Lower leg skin (tissue), 4 donors: ENCODE results near the gene BICC1. TPM values are rescaled to one million over a fixed set of nuclear protein-coding genes. Genes with fewer than 3 reads are reported as not detected.

Experiments
- DNase-seq, 2 donors: peaks; one replicate each; pipeline ENCODE4 v3.0.0-alpha.2; 2019; ENCODE audit warnings: low spot score in 2 of 2
- H3K4me3 ChIP-seq: fragments of 200-600 bp; sonication (generic); 2 replicates; pipeline ENCODE4 v1.5.1; 2017; ENCODE audit warnings: mild to moderate bottlenecking, low read depth; ENCODE audit not compliant: poor library complexity, severe bottlenecking
- CTCF ChIP-seq, 3 donors: fragments of 450-650 bp; IDR thresholded peaks; one replicate each; pipeline ENCODE4 v1.5.1; 2016; ENCODE audit warnings: antibody characterized with exemption in 3 of 3, mild to moderate bottlenecking in 3 of 3, moderate library complexity in 2 of 3
- POLR2A ChIP-seq, 2 donors: fragments of 450-650 bp; IDR thresholded peaks; one replicate each; pipeline ENCODE4 v1.6.1; 2016 to 2017; ENCODE audit warnings: antibody characterized with exemption in 2 of 2, mild to moderate bottlenecking in 1 of 2, moderate library complexity in 1 of 2
- WGBS, 2 donors: methylation state at CpG; one replicate each; pipeline ENCODE4 v1.1.5; 2018; 5-methylcytosine and 5-hydroxymethylcytosine counted together
- intact Hi-C: fragments of 100-400 bp; cut with DNase I; formaldehyde crosslinking; loops from one replicate; pipeline ENCODE4 v1.15.0; 2023; ENCODE audit warnings: low total_unique reads
- total RNA-seq, 4 donors: library from RNA; depleted of rRNA; stranded (reverse); fragments of >200 nt; gene quantifications; one replicate each; pipeline ENCODE4 v1.1.0, GENCODE V29; 2016

BICC1 gene
- total RNA-seq: 10 to 100 TPM in 1 of 4 donors, 1 to 10 TPM in 3; 5.0 to 11.5 (median 7.1) TPM

DNA sequence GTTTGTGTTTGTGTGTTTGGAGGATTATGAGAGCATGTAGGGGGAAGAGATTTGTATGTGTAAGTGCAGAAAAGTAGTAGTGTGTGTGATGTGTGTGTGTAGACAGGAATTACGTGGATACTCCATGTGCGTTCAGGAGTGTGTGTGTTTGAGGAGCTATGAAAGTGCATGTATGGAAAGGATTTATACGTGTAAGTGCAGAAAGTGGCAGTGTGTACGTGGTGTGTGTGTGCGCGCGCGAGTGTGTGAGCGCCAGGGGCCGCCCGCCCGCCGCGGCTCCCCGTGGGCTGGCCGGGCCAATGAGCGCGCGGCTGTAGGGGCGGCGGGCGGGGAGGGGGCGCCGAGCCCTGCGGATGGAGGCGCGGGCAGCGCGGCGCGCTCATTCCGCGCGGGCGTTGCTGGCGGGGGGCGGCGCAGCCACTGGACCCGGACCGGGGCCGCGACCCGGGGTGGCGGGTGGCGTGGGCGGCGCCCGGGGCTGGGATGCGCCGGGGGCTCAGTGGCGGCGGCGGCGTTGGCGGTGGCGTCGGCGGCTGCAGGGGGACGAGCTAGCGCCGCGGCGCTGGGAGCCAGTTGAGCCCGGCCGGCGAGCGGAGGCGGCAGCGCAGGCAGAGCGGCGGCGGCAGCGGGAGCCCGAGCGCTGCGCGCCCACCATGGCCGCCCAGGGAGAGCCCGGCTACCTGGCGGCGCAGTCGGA, at the start of gene BICC1:
Gene BICC1, plus strand, starts transcription at position 382 of the 697 bp plus-strand sequence. Its CDS starts 272 bp downstream, at position 654.
- peak within 1 kb of the TSS; percentile 37 for H3K4me3 ChIP-seq
- 0 to 1% methylated on average over 26 to 61 of the region's 82 CpGs for WGBS, 2 donors
- DNase-seq: peak; percentile 14 to 85
- TF ChIP-seq POLR2A (IDR thresholded peaks at IDR 0.05) (no peak), CTCF (IDR thresholded peaks at IDR 0.05) (no peak)
- intact Hi-C loops: no loop called here

DNA sequence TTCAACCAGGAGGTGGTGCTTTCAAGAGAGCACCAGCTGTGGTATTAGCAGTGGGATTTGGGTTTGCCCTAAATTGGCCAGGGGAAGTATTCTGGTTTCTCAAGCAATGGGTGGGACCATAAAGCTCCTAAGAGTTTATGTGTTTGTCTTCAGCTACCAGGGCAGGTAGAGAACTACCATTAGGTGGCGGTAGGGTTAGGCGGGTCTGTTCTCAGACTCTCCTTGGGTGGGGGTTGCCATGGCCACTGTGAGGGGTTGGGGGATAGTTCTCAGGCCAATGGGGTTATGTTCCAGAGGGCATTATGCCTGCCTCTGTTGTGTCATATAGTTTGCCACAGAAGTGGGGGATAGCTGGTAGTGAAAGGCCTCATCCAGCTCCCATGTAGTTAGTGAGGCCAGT, 47.7 kb upstream of the BICC1 start:
- intact Hi-C loops: no loop called here
- no peak overlapping the region for H3K4me3 ChIP-seq
- 93 to 100% methylated on average over 2 of the region's 2 CpGs for WGBS, 2 donors
- TF ChIP-seq CTCF (IDR thresholded peaks at IDR 0.05) (no peak), POLR2A (IDR thresholded peaks at IDR 0.05) (no peak)
- no peak for DNase-seq

GRCh38 chr10:58465629-58466028, 47.0 kb upstream of the BICC1 start:
- WGBS, 2 donors: 48 to 55% methylated on average over 3 of the region's 4 CpGs
- TF ChIP-seq POLR2A (IDR thresholded peaks at IDR 0.05) (no peak), CTCF (IDR thresholded peaks at IDR 0.05) (no peak)
- no peak for DNase-seq
- intact Hi-C loops: no loop called here
- H3K4me3 ChIP-seq: no peak overlapping the region

DNA sequence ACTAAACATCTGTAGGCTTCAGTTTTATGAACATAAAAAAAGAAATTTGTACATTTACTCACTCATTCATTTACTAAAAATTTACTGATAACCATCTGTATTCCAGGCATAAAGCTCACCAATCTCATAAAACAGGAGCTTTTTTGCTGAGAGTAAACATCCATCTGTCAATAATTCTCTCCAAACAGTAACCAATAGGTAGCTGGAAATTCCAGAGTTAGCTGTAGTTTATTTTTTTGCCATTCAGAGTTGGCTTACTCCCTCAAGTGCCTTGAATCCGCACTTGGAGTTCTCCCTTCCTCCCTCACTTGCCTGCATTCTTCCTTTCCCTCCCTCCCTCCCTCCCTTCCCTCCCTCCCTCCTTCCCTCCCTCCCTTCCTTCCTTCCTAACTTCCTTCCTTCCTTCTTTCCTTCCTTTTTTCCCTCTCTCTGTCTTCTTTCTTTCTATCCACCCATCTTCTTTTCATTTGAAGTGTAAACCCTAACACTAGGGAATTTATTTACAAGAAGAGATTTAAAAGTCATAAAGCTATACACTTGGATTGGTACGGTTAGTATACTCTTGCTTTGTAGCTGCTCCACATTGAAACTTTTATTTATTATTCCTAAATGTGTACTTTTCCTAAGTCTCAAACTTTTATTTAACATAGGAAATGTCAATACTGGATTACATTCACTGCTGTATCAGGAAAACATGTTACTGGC, 44.6 kb upstream of the BICC1 start:
- H3K4me3 ChIP-seq: no peak overlapping the region
- intact Hi-C loops: no loop called here
- DNase-seq: no peak
- whole genome bisulfite sequencing, 2 donors: 82% methylated on average over 2 of the region's 2 CpGs
- no peak for TF ChIP-seq POLR2A (IDR thresholded peaks at IDR 0.05)
- no peak for TF ChIP-seq CTCF (IDR thresholded peaks at IDR 0.05)

DNA sequence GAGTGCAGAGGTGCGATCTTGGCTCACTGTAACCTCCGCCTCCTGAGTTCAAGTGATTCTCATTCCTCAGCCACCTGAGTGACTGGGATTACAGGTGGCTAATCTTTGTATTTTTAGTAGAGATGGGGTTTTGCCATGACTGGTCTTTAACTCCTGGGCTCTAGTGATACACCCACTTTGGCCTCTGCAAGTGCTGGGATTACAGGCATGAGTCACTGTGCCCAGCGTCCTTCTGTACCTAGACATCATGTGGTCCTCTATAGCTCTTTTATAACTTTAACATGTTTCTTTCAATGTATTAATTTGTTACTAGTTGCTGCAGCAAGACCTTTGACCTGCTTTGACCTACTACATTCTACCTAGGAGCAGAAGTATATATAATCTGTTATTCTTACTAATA, 38.7 kb upstream of the BICC1 start:
- intact Hi-C loops: no loop called here
- 83 to 84% methylated on average over 3 of the region's 3 CpGs for WGBS, 2 donors
- H3K4me3 ChIP-seq: no peak overlapping the region
- DNase-seq: no peak
- TF ChIP-seq POLR2A (IDR thresholded peaks at IDR 0.05): no peak
- no peak for TF ChIP-seq CTCF (IDR thresholded peaks at IDR 0.05)
